GM18858 (cell line): ENCODE results near the gene IGLL1.
"Not testable (repeated sequence)": the region's sequence is repeated elsewhere in the genome, so short reads cannot be mapped to it uniquely, and the experiment has no call there.

Experiments used
- ATAC-seq: cut with Tn5 transposase; IDR thresholded peaks from one replicate; pipeline ENCODE4 v1.9.1; 2021; ENCODE audit not compliant: unreplicated experiment

The IGLL1 gene

DNA sequence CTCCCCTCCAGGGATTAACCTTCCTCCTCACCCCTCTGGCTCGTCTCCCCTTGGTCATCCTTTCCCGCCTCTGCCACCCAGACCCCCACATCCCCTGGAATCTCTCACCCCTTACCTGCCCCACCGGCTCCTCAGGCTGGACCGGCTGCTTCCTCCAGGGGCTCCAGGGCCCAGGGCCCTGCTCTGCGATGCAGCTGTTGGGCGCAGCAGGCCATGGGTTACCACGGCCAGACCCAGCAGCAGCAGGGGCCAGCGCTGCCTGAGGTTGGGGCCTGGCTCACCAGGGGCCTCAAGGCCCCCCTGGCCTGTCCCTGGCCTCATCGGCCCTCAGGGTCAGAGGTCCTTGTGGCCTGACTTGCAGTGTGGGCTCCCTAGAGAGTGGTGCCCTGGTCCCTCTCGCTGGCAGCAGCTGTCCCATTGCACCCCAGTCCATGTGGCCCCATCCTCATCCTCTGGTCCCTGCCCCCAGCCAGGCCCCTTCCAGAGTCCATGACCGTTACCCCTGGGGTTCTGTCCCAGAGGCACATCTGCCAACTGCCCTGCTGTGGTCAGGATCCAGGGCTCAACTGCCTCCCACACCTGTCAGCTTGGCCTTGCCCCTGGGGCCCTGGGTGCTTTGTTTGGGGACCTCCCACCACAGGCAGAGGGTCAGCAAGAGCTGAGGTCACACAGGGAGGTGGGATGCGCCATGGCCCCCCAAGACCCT lies at the start of gene IGLL1:
Gene IGLL1 (minus strand): TSS at position 421 of the 706 bp plus-strand sequence. CDS start 100 bp downstream, at position 321.
- ATAC-seq = no peak

DNA sequence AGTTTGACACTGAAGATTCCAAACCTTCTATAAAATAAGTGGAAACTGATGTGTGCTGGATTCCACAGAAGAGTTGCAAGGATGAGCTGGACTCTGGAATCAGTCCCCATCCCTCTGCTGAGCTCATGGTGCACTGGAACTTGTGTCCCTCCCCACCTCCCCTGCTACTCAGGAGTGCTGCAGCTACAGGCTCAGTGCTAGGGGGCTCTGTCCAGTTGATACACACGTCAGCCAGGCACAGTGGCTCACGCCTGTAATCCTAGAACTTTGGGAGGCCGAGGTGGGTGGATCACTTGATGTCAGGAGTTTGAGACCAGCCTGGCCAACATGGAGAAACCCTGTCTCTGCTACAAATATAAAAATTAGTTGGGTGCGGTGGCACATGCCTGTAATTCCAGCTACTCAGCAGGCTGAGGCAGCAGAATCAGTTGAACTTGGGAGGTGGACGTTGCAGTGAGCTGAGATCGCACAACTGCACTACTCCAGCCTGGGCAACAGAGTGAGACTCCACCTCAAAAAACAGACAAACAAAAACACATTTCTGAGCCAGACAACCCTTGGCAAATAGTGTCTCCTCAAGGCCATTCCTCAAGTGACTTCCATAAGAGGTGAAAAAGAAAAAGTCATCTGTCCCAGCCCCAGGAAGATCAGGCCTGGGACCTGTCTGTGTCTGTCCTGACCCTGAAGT lies 48.1 kb upstream of the IGLL1 start:
- ATAC-seq = not testable (repeated sequence)

DNA sequence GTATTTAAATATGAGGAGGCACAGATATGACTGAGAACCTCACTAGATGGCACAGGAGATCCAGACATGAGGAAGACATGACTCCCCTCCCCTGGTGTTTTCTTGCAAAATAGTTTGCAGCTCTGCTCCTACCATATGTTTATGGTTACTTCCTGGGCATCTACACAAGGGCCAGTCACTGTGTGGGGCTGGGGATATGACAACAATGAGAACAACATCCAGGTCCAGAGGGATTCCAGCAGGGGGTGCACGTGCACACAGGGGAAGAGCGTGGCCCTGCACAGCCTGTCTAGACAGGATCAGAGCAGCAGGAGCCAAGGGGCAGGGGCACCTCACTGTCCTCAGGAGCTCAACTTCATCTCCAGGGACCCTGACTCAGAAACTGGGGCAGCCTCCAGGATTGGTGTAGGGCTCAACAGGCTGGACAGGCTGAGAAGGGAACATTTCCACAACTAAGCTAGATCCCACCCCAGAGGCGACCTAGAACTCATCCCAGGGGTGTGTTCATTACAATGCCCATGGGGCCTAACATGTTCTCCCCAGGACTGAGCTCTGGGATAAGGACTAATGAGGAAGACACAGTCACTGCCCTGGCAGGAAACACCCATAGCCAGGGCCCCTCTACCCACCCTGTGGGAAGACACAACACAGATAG lies 47.4 kb upstream of the IGLL1 start:
- ATAC-seq = not testable (repeated sequence)

DNA sequence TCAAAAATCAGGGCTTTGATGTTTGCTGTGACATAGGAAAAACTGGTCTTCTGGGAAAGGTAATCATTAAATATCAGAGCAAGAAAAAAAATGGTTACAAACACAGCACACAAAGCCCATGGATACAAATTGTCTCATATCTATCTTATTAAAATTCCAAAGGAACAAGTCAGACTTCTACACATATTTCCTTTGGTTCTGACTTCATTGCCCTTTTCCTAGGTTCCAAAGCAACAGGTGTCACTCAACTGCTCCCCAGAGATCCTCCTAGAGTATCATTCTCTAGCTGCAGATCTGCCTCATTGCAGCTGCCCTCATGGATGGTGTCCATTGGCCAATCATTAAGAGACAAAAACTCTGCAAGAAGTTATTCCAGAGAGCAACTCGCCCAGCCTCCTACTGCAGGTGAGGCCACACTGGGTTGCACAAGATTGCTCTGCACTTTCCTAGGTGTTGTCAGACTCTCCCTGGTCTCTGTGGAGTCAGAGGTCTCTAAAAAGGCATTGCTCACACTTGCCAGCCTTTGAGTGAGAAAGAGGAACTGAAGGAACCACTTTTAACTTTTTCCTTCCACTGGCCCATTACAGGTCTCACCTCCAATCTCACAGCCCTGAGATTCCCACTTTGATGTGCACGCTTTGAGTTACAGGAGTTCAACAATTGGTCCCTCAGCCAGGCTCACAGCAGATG lies 46.3 kb upstream of the IGLL1 start:
- ATAC-seq = no peak

DNA sequence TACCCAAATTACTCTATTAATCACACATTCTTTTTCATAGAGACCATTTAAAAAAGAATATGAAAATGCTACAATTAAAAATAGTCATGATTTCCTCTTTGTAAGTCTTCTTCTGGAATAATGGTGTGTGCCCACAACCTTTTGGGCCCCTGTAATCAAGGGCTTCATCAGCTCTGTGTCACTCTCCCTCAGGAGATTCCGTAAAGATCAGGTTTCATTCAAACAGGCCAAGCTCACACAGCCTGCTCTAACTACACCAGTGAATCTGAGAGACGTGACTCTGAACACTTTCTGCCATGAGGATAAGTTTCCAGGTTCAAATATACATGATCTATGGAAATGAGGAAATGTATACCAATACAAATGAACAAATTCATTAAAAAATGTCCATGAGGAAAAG lies 42.5 kb upstream of the IGLL1 start:
- ATAC-seq = no peak

DNA sequence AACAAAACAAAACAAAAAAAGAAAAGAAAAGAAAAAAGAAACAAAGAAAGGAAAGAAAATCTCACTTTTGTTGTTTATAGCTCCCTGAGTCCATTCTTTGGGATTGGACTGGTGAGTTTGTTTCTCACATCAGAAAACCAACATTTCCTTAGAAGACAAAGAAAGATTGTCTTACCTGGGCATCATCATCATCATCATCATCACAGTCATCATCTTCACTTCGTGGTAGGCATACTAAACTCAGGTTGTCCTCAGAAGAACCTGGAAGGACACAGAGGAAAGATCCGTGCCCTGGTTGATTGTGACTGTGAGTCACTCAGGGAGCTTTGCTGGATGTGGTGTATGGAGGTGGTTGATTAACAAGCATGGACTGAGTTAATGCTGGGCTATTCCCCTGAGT lies 41.8 kb upstream of the IGLL1 start:
- ATAC-seq = not testable (repeated sequence)

DNA sequence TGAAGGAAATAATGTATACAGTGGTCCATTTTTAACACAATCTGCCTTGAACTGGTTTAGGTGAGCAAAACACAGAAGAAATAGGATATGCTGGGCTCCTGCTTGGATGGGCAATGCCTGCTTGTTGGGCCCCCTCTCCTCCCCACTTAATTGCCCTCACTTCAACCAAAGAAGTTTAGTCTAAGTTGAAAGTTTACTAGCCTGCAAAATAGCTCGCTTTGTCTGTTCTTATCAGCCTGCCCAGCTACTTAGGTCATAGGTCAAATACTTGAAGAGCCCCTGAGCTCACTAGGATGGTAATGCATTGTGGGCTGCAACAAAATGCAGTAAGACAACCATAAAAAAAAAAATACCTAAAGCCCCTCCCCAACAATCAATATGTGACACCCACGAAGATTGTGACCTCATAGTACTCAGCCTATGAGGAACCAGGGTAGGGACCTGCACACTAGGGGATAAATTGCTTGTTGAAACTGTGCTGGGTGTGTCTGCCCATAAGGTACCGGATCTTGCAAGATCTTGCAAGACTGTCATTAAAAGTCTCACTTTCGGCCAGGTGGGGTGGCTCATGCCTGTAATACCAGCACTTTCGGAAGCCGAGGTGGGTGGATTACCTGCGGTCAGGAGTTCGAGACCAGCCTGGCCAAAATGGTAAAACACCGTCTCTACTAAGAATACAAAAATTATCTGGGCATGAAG lies 41.1 kb upstream of the IGLL1 start:
- ATAC-seq = no peak

- ATAC-seq = no peak
Observed at GRCh38 chr22:23613193-23613972, 33.3 kb upstream of the IGLL1 start.

- ATAC-seq = no peak
Observed at GRCh38 chr22:23609983-23610781, 30.1 kb upstream of the IGLL1 start.

- ATAC-seq = no peak
Observed at GRCh38 chr22:23608583-23608982, 28.5 kb upstream of the IGLL1 start.

- no peak for ATAC-seq
Observed at GRCh38 chr22:23606204-23607131, 26.4 kb upstream of the IGLL1 start.

GRCh38 chr22:23604939-23605712 lies 25.0 kb upstream of the IGLL1 start:
- ATAC-seq = no peak

- no peak for ATAC-seq
Observed at GRCh38 chr22:23603266-23603665, 23.2 kb upstream of the IGLL1 start.

DNA sequence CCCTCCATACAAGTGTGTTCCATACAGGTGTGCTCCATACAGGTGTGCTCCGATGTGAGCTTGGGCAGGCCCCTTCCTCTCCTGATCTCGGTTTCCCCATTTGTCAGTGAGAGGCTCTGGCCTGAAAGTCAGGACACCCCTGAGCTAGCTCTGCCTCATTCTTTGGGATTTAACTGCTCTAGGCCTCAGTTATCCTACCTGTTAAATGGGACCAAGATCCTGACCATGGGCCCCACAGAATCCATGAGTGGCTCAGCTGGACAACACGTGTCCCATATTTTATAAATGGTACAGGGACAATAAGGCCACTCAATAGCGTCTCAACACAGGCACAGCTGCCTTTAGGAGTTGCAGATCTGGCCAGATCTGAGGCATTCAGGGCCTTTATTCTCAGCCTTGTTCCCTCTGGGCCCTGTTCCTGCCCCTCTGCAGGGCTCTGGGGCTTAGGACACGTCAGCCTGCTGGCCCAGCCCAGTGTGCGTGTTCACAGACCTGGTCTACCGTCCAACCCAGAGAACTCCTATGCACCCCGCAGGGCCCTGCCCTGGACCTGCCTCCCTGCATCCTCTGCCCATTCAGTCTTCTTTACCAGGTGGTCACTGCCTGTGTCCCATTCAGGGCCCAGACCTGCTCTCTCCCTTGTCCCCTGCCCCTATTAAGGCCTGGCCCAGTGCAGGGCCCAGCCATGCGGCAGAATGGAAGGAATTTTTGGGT lies 18.9 kb upstream of the IGLL1 start:
- no peak for ATAC-seq

DNA sequence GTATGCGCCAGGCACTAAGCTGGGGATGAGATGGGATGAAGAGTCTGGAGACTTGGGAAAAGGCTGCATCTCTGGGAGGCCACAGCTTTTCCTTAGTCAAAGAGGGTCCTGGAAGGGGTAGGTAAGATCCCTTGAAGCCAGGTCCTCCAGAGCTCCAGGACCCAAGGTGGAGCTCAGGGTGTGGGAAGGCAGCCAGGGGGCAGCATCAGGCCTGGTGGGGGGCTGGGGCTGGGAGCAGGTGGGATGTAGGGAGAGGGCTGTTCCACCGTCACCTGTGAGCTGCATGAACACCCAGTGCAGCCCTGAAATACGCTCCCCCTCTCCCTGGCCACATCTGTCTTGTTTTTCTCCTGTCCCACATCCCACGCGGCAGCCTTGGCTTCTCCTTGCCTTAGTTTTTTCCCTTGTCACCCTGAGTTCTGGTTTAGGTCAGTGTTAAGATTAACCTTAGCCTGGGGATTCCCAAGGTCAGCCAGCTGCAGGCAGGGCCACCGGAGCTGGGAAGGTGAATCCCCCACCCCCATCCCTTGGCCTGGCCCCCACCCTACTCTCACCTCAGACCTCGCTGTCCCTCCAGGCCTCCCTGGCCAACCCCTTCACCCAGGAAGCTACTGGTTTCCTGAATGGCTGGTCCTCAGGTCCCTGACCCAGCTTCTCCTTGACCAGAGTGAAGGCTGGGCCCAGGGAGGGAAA lies 17.6 kb upstream of the IGLL1 start:
- ATAC-seq = not testable (repeated sequence)

GRCh38 chr22:23595904-23596303 lies 15.8 kb upstream of the IGLL1 start:
- ATAC-seq = not testable (repeated sequence)
